ENCODE results near the gene ARHGDIG.
A peak's percentile ranks its signal among the peaks of the same experiment; 100 is the strongest.

The ARHGDIG gene

GRCh38 chr16:270381-271255 lies 9.8 kb upstream of the ARHGDIG start:
- no peaks in the 10 kb centered on the region for H3K36me3 ChIP-seq (ENCODE audit: control insufficient read depth, insufficient read depth, low read length)
- H3K79me2 ChIP-seq, result no peaks in the 10 kb centered on the region
- no peak overlapping the region for H3K27ac ChIP-seq
- H3K4me1 ChIP-seq, result no peaks in the 10 kb centered on the region
- no peak overlapping the region for H2AFZ ChIP-seq
- no peak for TF ChIP-seq CTCF (IDR thresholded peaks at IDR 0.05)
- H3K4me3 ChIP-seq (ENCODE audit: low read depth, low read length), result no peak overlapping the region
- no peaks in the 10 kb centered on the region for H3K9me3 ChIP-seq (ENCODE audit: control insufficient read depth, low read length)
- H3K9ac ChIP-seq, result no peak overlapping the region
- H3K4me2 ChIP-seq (ENCODE audit: low read length), result no peak overlapping the region
- no peaks in the 10 kb centered on the region for H3K27me3 ChIP-seq (ENCODE audit: control insufficient read depth, insufficient read depth, low read length)

GRCh38 chr16:272633-273546 lies 7.5 kb upstream of the ARHGDIG start:
- H3K4me1 ChIP-seq, result no peaks in the 10 kb centered on the region
- no peaks in the 10 kb centered on the region for H3K36me3 ChIP-seq (ENCODE audit: control insufficient read depth, insufficient read depth, low read length)
- H3K4me2 ChIP-seq (ENCODE audit: low read length), result no peak overlapping the region
- TF ChIP-seq CTCF (IDR thresholded peaks at IDR 0.05), result no peak
- H3K27me3 ChIP-seq (ENCODE audit: control insufficient read depth, insufficient read depth, low read length), result no peaks in the 10 kb centered on the region
- H3K27ac ChIP-seq, result no peak overlapping the region
- no peaks in the 10 kb centered on the region for H3K9me3 ChIP-seq (ENCODE audit: control insufficient read depth, low read length)
- H2AFZ ChIP-seq, result no peak overlapping the region
- H3K4me3 ChIP-seq (ENCODE audit: low read depth, low read length), result no peak overlapping the region
- no peaks in the 10 kb centered on the region for H3K79me2 ChIP-seq
- no peak overlapping the region for H3K9ac ChIP-seq

- no peaks in the 10 kb centered on the region for H3K36me3 ChIP-seq (ENCODE audit: control insufficient read depth, insufficient read depth, low read length)
- no peak overlapping the region for H3K4me3 ChIP-seq (ENCODE audit: low read depth, low read length)
- no peak overlapping the region for H2AFZ ChIP-seq
- H3K27me3 ChIP-seq (ENCODE audit: control insufficient read depth, insufficient read depth, low read length), result no peaks in the 10 kb centered on the region
- no peaks in the 10 kb centered on the region for H3K4me1 ChIP-seq
- H3K9ac ChIP-seq, result no peak overlapping the region
- H3K4me2 ChIP-seq (ENCODE audit: low read length), result no peak overlapping the region
- TF ChIP-seq CTCF (IDR thresholded peaks at IDR 0.05), result no peak
- no peaks in the 10 kb centered on the region for H3K9me3 ChIP-seq (ENCODE audit: control insufficient read depth, low read length)
- H3K27ac ChIP-seq, result no peak overlapping the region
- H3K79me2 ChIP-seq, result no peaks in the 10 kb centered on the region
Observed at GRCh38 chr16:273547-274421, 6.6 kb upstream of the ARHGDIG start.

GRCh38 chr16:275041-275641 lies 5.2 kb upstream of the ARHGDIG start:
- no peaks in the 10 kb centered on the region for H3K4me1 ChIP-seq
- no peaks in the 10 kb centered on the region for H3K27me3 ChIP-seq (ENCODE audit: control insufficient read depth, insufficient read depth, low read length)
- peak overlapping the region; percentile 46 for H3K9ac ChIP-seq
- H3K79me2 ChIP-seq, result no peaks in the 10 kb centered on the region
- H2AFZ ChIP-seq, result peak overlapping the region; percentile 89
- H3K4me2 ChIP-seq (ENCODE audit: low read length), result peak overlapping the region; percentile 83
- H3K36me3 ChIP-seq (ENCODE audit: control insufficient read depth, insufficient read depth, low read length), result no peaks in the 10 kb centered on the region
- H3K9me3 ChIP-seq (ENCODE audit: control insufficient read depth, low read length), result no peaks in the 10 kb centered on the region
- H3K27ac ChIP-seq, result no peak overlapping the region
- peak overlapping the region; percentile 54 for H3K4me3 ChIP-seq (ENCODE audit: low read depth, low read length)
- TF ChIP-seq CTCF (IDR thresholded peaks at IDR 0.05), result no peak
